Omental fat pad (tissue), 4 donors: ENCODE data around the gene LYSET. TPM values are rescaled to one million over a fixed set of nuclear protein-coding genes. Genes with fewer than 3 reads are reported as not detected.
"Not testable (repeated sequence)": the region's sequence is repeated elsewhere in the genome, so short reads cannot be mapped to it uniquely, and the experiment has no call there.

Experiments used
- ATAC-seq: fragments of 150-250 bp; one replicate; pipeline ENCODE4 v1.9.1; 2016; ENCODE audit warnings: mild to moderate bottlenecking, moderate library complexity; ENCODE audit not compliant: low FRiP score
- DNase-seq: peaks from one replicate; pipeline ENCODE4 v3.0.0-alpha.2; 2019; ENCODE audit warnings: low spot score
- CTCF ChIP-seq, 3 donors: fragments of 450-650 bp; IDR thresholded peaks; one replicate each; pipeline ENCODE4 v1.5.1; 2016 to 2017; ENCODE audit warnings: antibody characterized with exemption in 3 of 3, mild to moderate bottlenecking in 3 of 3, moderate library complexity in 2 of 3
- total RNA-seq, 4 donors: library from RNA; depleted of rRNA; stranded (reverse); fragments of >200 nt; gene quantifications; one replicate each; pipeline ENCODE4 v1.1.0, GENCODE V29; 2016

Gene LYSET
- total RNA-seq, 4 donors from 2014 or later: 5.7 to 18.5 (median 9.2) TPM

- TF ChIP-seq CTCF (IDR thresholded peaks at IDR 0.05): no peak
- no peak for ATAC-seq
- DNase-seq: no peak
These were observed 24.7 kb upstream of the LYSET start for GRCh38 chr14:93160353-93160801.

- no peak for TF ChIP-seq CTCF (IDR thresholded peaks at IDR 0.05)
- ATAC-seq (no peak), DNase-seq (no peak)
These were observed 23.6 kb upstream of the LYSET start for GRCh38 chr14:93161411-93161940.

- DNase-seq (no peak), ATAC-seq (no peak)
- no peak for TF ChIP-seq CTCF (IDR thresholded peaks at IDR 0.05)
These were observed 21.6 kb upstream of the LYSET start for GRCh38 chr14:93163564-93163963.

- not testable (repeated sequence) for ATAC-seq, DNase-seq
These were observed 19.5 kb upstream of the LYSET start for GRCh38 chr14:93165271-93166265.

- ATAC-seq, DNase-seq: not testable (repeated sequence)
These were observed 16.5 kb upstream of the LYSET start for GRCh38 chr14:93168610-93169009.

GRCh38 chr14:93169619-93170018 is 15.5 kb upstream of the LYSET start:
- not testable (repeated sequence) for DNase-seq, ATAC-seq

- not testable (repeated sequence) for ATAC-seq, DNase-seq
These were observed 15.0 kb upstream of the LYSET start for GRCh38 chr14:93170141-93170540.

GRCh38 chr14:93171376-93171775 is 13.7 kb upstream of the LYSET start:
- DNase-seq (no peak), ATAC-seq (no peak)
- TF ChIP-seq CTCF (IDR thresholded peaks at IDR 0.05): no peak

- peak; percentile 83 for ATAC-seq
- TF ChIP-seq CTCF (IDR thresholded peaks at IDR 0.05): no peak
- no peak for DNase-seq
These were observed 11.1 kb upstream of the LYSET start for GRCh38 chr14:93173943-93174395.

- ATAC-seq, DNase-seq: not testable (repeated sequence)
These were observed 10.4 kb upstream of the LYSET start for GRCh38 chr14:93174731-93175130.
